Left lung (tissue), 10 donors: ENCODE data around the gene TEDC2. TPM values are rescaled to one million over a fixed set of nuclear protein-coding genes. Genes with fewer than 3 reads are reported as not detected.
A peak's percentile ranks its signal among the peaks of the same experiment; 100 is the strongest.

ENCODE experiments used
- ATAC-seq: fragments of 200-7000 bp; cut with Tn5 transposase; one replicate; pipeline ENCODE4 v1.9.1; 2020; ENCODE audit warnings: moderate library complexity
- DNase-seq, 4 donors: peaks; one replicate each; pipeline ENCODE4 v3.0.0-alpha.2; 2013 to 2020
- H3K27ac ChIP-seq, 2 donors: fragments of 200-600 bp; sonication (generic) in 1 of 2; one replicate each; pipeline versions ENCODE4 v1.5.0 to v1.8.0; 2020 to 2021
- H3K27me3 ChIP-seq, 2 donors: fragments of 200-600 bp; sonication (generic) in 1 of 2; one replicate each; pipeline versions ENCODE4 v1.5.0 to v1.8.0; 2020 to 2021
- H3K36me3 ChIP-seq, 2 donors: fragments of 200-600 bp; sonication (generic) in 1 of 2; one replicate each; pipeline versions ENCODE4 v1.5.0 to v1.8.0; 2020 to 2021
- H3K4me1 ChIP-seq, 2 donors: fragments of 200-600 bp; one replicate each; pipeline ENCODE4 v1.8.0; 2021
- H3K4me3 ChIP-seq, 2 donors: fragments of 200-600 bp; sonication (generic) in 1 of 2; one replicate each; pipeline versions ENCODE4 v1.5.0 to v1.8.0; 2020 to 2021; ENCODE audit warnings: mild to moderate bottlenecking in 1 of 2
- H3K9me3 ChIP-seq, 2 donors: fragments of 200-600 bp; sonication (generic) in 1 of 2; one replicate each; pipeline versions ENCODE4 v1.5.0 to v1.8.0; 2020 to 2021
- CTCF ChIP-seq, 2 donors: fragments of 200-600 bp; sonication (generic) in 1 of 2; IDR thresholded peaks; one replicate each; pipeline versions ENCODE4 v1.5.0 to v1.8.0; 2021; ENCODE audit warnings: antibody characterized with exemption in 2 of 2
- intact Hi-C, 2 donors: fragments of 100-400 bp; cut with DNase I; formaldehyde crosslinking; loops; one replicate each; pipeline versions ENCODE4 v1.11.2 to v1.14.2; 2022
- polyA plus RNA-seq, 6 donors: library from polyadenylated mRNA; unstranded; fragments of 120-200 nt; gene quantifications; one replicate each; pipeline ENCODE4 v1.2.1, GENCODE V29; 2013; ENCODE audit not compliant: insufficient read length in 6 of 6
- total RNA-seq, 2 donors: library from RNA; stranded (reverse); fragmentation: NEBNext Ultra II Directional; extraction: Animal tissue kit (Norgen Biotek cat#: 25700); gene quantifications; one replicate each; pipeline ENCODE4 v1.2.1, GENCODE V29; 2021
- donor health status: DM: no; HTN: yes; CAD: no.
- donor health status: DM: no; HTN: no; CAD: no.

Gene TEDC2
- total and polyA plus RNA-seq, 8 donors = 4.0 to 10.9 (median 8.3) TPM

- DNase-seq (peak in 1 of 4 donors; percentile 91), ATAC-seq (peak; percentile 62)
- Histone ChIP-seq H3K27me3 (peaks cover 0 to 52% of the 10 kb centered on the region in 2 donors), H3K9me3 (no peaks in the 10 kb centered on the region), H3K4me1 (peaks cover 31 to 73% of the 10 kb centered on the region in 2 donors), H3K36me3 (no peaks in the 10 kb centered on the region), H3K27ac (peak overlapping the region; percentile 86 to 87), H3K4me3 (peak overlapping the region; percentile 72 to 84)
- TF ChIP-seq CTCF (IDR thresholded peaks at IDR 0.05) = peak; percentile 20 to 23
- intact Hi-C loops = no loop called here
Measured at GRCh38 chr16:2473999-2474876, 14.3 kb downstream of the TEDC2 start.

GRCh38 chr16:2474877-2475412 is 15.0 kb downstream of the TEDC2 start, which contains the start of gene TBC1D24:
TBC1D24 (plus strand) TSS chr16:2475127; CDS start chr16:2496149, 21,022 bp downstream.
- peak; percentile 80 for ATAC-seq
- no peaks in the 10 kb centered on the region for H3K36me3 ChIP-seq
- H3K9me3 ChIP-seq = no peaks in the 10 kb centered on the region
- peak; percentile 81 to 97 (median 91) for DNase-seq
- H3K27me3 ChIP-seq = peaks cover 0 to 44% of the 10 kb centered on the region in 2 donors
- peaks cover 31 to 67% of the 10 kb centered on the region in 2 donors for H3K4me1 ChIP-seq
- intact Hi-C loops = no loop called here
- H3K27ac ChIP-seq = peak within 1 kb of the TSS; percentile 86 to 87
- H3K4me3 ChIP-seq = peak within 1 kb of the TSS; percentile 75 to 84
- TF ChIP-seq CTCF (IDR thresholded peaks at IDR 0.05) = no peak

GRCh38 chr16:2475413-2476344 is 15.8 kb downstream of the TEDC2 start:
- no peaks in the 10 kb centered on the region for H3K9me3 ChIP-seq
- intact Hi-C loops = no loop called here
- ATAC-seq (peak; percentile 47), DNase-seq (no peak)
- peaks cover 30 to 72% of the 10 kb centered on the region in 2 donors for H3K4me1 ChIP-seq
- no peak for TF ChIP-seq CTCF (IDR thresholded peaks at IDR 0.05)
- H3K27ac ChIP-seq = peak overlapping the region; percentile 26 to 67
- H3K4me3 ChIP-seq = peak overlapping the region; percentile 75 to 84
- H3K27me3 ChIP-seq = peaks cover 0 to 37% of the 10 kb centered on the region in 2 donors
- no peaks in the 10 kb centered on the region for H3K36me3 ChIP-seq

DNA sequence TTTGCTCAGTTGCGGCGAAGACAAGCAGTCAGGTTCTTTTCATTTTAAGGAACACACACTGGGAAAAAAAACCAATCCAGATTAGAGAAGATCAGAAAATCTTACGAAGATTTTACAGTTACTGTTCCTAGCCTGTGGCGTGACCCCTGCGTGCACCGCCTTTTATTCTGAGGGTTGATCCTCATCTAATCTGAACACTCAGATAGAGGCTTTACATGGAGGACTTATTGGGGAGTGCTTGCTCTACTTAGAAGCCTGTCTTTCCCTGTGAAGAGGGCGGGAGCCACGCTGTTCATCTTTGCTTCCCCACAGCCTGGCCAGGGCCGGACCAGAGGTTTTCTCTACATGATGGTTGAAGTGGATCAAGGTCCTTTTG is 16.4 kb downstream of the TEDC2 start:
- DNase-seq (no peak), ATAC-seq (no peak)
- H3K9me3 ChIP-seq = no peaks in the 10 kb centered on the region
- peak overlapping the region in 1 of 2 donors; percentile 9 for H3K27ac ChIP-seq
- intact Hi-C loops = no loop called here
- peaks cover 0 to 31% of the 10 kb centered on the region in 2 donors for H3K27me3 ChIP-seq
- peaks cover 28 to 68% of the 10 kb centered on the region in 2 donors for H3K4me1 ChIP-seq
- no peaks in the 10 kb centered on the region for H3K36me3 ChIP-seq
- TF ChIP-seq CTCF (IDR thresholded peaks at IDR 0.05) = no peak
- peak overlapping the region in 1 of 2 donors; percentile 84 for H3K4me3 ChIP-seq
